H1 (cell line): ENCODE measurements around the gene CORO1C. TPM values are rescaled to one million over a fixed set of nuclear protein-coding genes. Genes with fewer than 3 reads are reported as not detected.

ENCODE experiments used
- ATF2 ChIP-seq: IDR thresholded peaks from 2 replicates; pipeline ENCODE4 v1.6.1; 2012; ENCODE audit warnings: low read length, inconsistent platforms
- KDM5A ChIP-seq: fragments of 200-600 bp; IDR thresholded peaks from 2 replicates; pipeline ENCODE4 v1.7.1; 2012; ENCODE audit warnings: mild to moderate bottlenecking, low read length, inconsistent platforms, mixed read lengths
- microRNA-seq, 2 experiments: library from miRNA; unstranded; fragments of <30 nt; microRNA quantifications; one replicate each; pipeline versions ENCODE4 to v1.2.0, GENCODE V29; 2016 to 2020; ENCODE audit warnings: borderline microRNAs expressed in 2 of 2, borderline number of aligned reads in 2 of 2, borderline replicate concordance in 1 of 2
- polyA plus RNA-seq, 7 experiments: library from polyadenylated mRNA; depleted of rRNA in 3 of 7; stranded (reverse) in 5 of 7; unstranded in 2 of 7; fragments of >200 nt in 5 of 7; fragments of 200-250 nt in 2 of 7; gene quantifications; 1 replicate in 5 of 7; 2 replicates in 1 of 7; 4 replicates in 1 of 7; pipeline versions ENCODE4 v1.2.1 to v1.2.3, GENCODE V29; 2011 to 2013; ENCODE audit warnings: missing spikeins in 2 of 7, mixed read lengths in 2 of 7
- small RNA-seq: library from polyadenylated mRNA; stranded (forward); fragments of <200 nt; extraction: miRNeasy Mini kit (QIAGEN cat#:217004); gene quantifications from one replicate; pipeline ENCODE3, GENCODE V24; 2013; ENCODE audit not compliant: insufficient read depth
- total RNA-seq: library from RNA; stranded (reverse); fragmentation: NEBNext Ultra II Directional; extraction: Animal tissue kit (Norgen Biotek cat#: 25700); gene quantifications from 2 replicates; pipeline ENCODE4 v1.2.1, GENCODE V29; 2021

Gene CORO1C
- total and polyA plus RNA-seq, 2 of the 8 experiments (the other 6 are each of a cell fraction or from before 2014, with no cell fraction given) = 72.7 to 120 TPM

GRCh38 chr12:108595711-108596647 is 135.3 kb downstream of the CORO1C start (continued):
- TF ChIP-seq ATF2 (no peak), KDM5A (no peak)

Small RNA genes lying within 50 kb of the gene (microRNA-seq; reads per million reads assigned to microRNA genes)
- gene MIR4496 = 0 reads per million in 2 experiments

Small RNA genes lying within 50 kb of the gene (small RNA-seq; reads per million reads assigned to genes)
- gene AC087893.2 (not detected), gene RF00019 (not detected), gene RF00561 (not detected), gene RNU7-169P (not detected)

Other genes with a start within 250 kb of the CORO1C start
- gene FICD, start 216.2 kb downstream of the CORO1C start, total RNA-seq = 6.0 TPM in 2 replicates
- 2.2 and 3.0 TPM in 2 replicates for gene FICD, start 216.2 kb downstream of the CORO1C start, polyA plus RNA-seq (2011; rRNA removed)
- 89.6 and 103 TPM in 2 replicates for gene SART3, start 170.3 kb downstream of the CORO1C start, total RNA-seq
- gene SART3, start 170.3 kb downstream of the CORO1C start, polyA plus RNA-seq (2011; rRNA removed) = 16.0 and 21.4 TPM in 2 replicates
- 78.1 and 82.3 TPM in 2 replicates for gene ISCU, start 168.9 kb downstream of the CORO1C start, total RNA-seq
- gene ISCU, start 168.9 kb downstream of the CORO1C start, polyA plus RNA-seq (2011; rRNA removed) = 54.5 and 72.1 TPM in 2 replicates
- 0.48 and 0.61 TPM in 2 replicates for gene TMEM119, start 133.4 kb downstream of the CORO1C start, total RNA-seq
- gene TMEM119, start 133.4 kb downstream of the CORO1C start, polyA plus RNA-seq (2011; rRNA removed) = 0.35 TPM in 2 replicates
- gene SELPLG, start 97.6 kb downstream of the CORO1C start, total RNA-seq = 0.13 TPM in 1 of 2 replicates, not detected in the other
- 0.18 and 0.19 TPM in 2 replicates for gene SELPLG, start 97.6 kb downstream of the CORO1C start, polyA plus RNA-seq (2011; rRNA removed)
- gene SSH1, start 126.1 kb upstream of the CORO1C start, total RNA-seq = 17.0 and 17.9 TPM in 2 replicates
- gene SSH1, start 126.1 kb upstream of the CORO1C start, polyA plus RNA-seq (2011; rRNA removed) = 5.3 and 8.0 TPM in 2 replicates
- not detected in 2 replicates for gene DAO, start 148.6 kb upstream of the CORO1C start, total RNA-seq
- gene DAO, start 148.6 kb upstream of the CORO1C start, polyA plus RNA-seq (2011; rRNA removed) = not detected in 2 replicates